ENCODE measurements around the gene SHH.

DNA sequence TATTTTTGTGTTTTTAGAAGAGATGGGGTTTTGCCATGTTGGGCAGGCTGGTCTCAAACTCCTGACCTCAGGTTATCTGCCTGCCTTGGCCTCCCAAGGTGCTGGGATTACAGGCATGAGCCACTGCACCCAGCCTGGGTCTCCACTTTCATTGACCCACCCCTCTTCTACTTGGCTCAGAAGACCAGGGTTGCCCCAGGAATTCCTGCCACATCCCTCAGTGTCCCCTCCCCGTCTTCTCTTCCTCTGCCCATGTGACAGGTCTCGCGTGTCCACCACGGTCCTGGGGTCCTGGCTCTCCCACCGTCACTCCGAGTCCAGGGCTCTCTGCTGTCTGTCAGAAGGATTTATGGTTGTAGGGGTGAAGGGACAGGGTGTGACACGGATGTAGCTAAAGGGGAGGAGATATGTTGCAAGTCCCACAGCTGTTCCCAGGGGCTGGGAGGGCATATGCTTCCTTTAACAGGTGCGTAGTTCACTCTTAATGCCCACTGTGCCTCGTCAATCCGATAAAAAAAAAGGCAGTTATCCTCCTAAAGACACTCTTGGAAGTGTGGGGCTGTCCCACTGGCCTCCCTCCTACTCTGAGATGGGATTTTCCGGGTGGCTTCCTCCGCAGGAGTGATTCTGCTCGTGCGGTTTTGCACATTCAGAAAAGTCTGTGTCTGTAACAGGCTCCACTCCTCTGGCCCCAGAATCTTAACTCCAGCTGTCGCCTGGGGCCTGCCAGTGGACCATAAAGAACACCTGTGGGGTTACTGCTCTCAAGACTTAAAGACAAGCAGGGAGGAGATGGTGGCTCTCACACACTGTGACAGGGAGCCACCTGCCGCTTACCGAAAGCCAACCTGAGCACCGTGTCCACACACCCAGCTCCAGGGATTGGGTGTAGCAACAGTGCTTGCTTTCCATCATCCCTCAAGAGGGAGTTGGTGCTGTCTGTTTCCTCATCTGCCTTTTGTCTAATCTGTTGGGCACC lies 36.7 kb upstream of the SHH start:
- no peak for TF ChIP-seq SMC3 (IDR thresholded peaks at IDR 0.05; ENCODE audit: low read length)
- no peak for TF ChIP-seq NR2C2 (CRISPR knock-in tag; IDR thresholded peaks at IDR 0.05; ENCODE audit: borderline replicate concordance)

Measured in HepG2 (cell line).